Pulmonary artery endothelial cell (primary cell): ENCODE measurements around the gene CXorf38. TPM values are rescaled to one million over a fixed set of nuclear protein-coding genes. Genes with fewer than 3 reads are reported as not detected.

Experiments
- total RNA-seq: library from RNA; depleted of rRNA; stranded (reverse); fragments of >200 nt; gene quantifications from 2 replicates; pipeline ENCODE4 v1.2.3, GENCODE V29; 2014

The CXorf38 gene
- total RNA-seq, 1 donor from 2014 or later, result 14.3 TPM

Other genes starting within 250 kb of the CXorf38 start
- 85.7 and 105 TPM in 2 replicates for gene ATP6AP2, start 66.6 kb downstream of the CXorf38 start, total RNA-seq
- gene MPC1L, start 24.1 kb downstream of the CXorf38 start, total RNA-seq, result not detected in 2 replicates
- 14.6 and 16.6 TPM in 2 replicates for gene MED14, start 88.0 kb upstream of the CXorf38 start, total RNA-seq